Liver (tissue), 9 donors: ENCODE measurements around the gene MFAP2. TPM values are rescaled to one million over a fixed set of nuclear protein-coding genes. Genes with fewer than 3 reads are reported as not detected.

Source experiments
- DNase-seq: peaks from one replicate; pipeline ENCODE4 v3.0.0-alpha.2; 2017; ENCODE audit warnings: low spot score
- H3K27ac ChIP-seq, 2 donors: one replicate each; pipeline ENCODE4 v1.7.0; 2013; ENCODE audit warnings: inconsistent platforms in 2 of 2, low read length in 2 of 2, control low read depth in 1 of 2, low read depth in 1 of 2, mild to moderate bottlenecking in 1 of 2
- H3K27me3 ChIP-seq, 4 donors: one replicate each; pipeline versions ENCODE4 v1.6.1 to v1.7.0; 2013; ENCODE audit warnings: low read length in 3 of 4, inconsistent platforms in 1 of 4, mild to moderate bottlenecking in 1 of 4, moderate library complexity in 1 of 4; ENCODE audit not compliant: control insufficient read depth in 4 of 4, insufficient read depth in 4 of 4
- H3K36me3 ChIP-seq, 4 donors: one replicate each; pipeline versions ENCODE4 v1.6.1 to v1.7.0; 2013; ENCODE audit warnings: low read length in 3 of 4, mild to moderate bottlenecking in 3 of 4, low read depth in 1 of 4, moderate library complexity in 1 of 4; ENCODE audit not compliant: control insufficient read depth in 4 of 4, insufficient read depth in 3 of 4
- H3K4me1 ChIP-seq, 4 donors: one replicate each; pipeline versions ENCODE4 v1.6.1 to v1.7.0; 2013; ENCODE audit warnings: low read length in 3 of 4, mild to moderate bottlenecking in 3 of 4, moderate library complexity in 1 of 4; ENCODE audit not compliant: control insufficient read depth in 4 of 4, insufficient read depth in 4 of 4
- H3K4me3 ChIP-seq, 3 donors: one replicate each; pipeline versions ENCODE4 v1.6.1 to v1.7.0; 2013; ENCODE audit warnings: low read length in 3 of 3, control low read depth in 1 of 3, low read depth in 1 of 3, mild to moderate bottlenecking in 1 of 3
- H3K9ac ChIP-seq, 2 donors: one replicate each; pipeline ENCODE4 v1.7.0; 2013; ENCODE audit warnings: low read length in 2 of 2, mild to moderate bottlenecking in 2 of 2, moderate library complexity in 2 of 2, control low read depth in 1 of 2, low read depth in 1 of 2
- H3K9me3 ChIP-seq, 4 donors: one replicate each; pipeline versions ENCODE4 v1.6.1 to v1.7.0; 2013; ENCODE audit warnings: low read length in 3 of 4; ENCODE audit not compliant: control insufficient read depth in 4 of 4
- EGR1 ChIP-seq, 2 donors: IDR thresholded peaks; 2 replicates each; pipeline ENCODE4 v1.6.1; 2016 to 2018; ENCODE audit warnings: antibody characterized with exemption in 2 of 2, low read depth in 2 of 2
- FOXA1 ChIP-seq: IDR thresholded peaks from 2 replicates; pipeline ENCODE4 v1.6.1; 2016; ENCODE audit warnings: antibody characterized with exemption
- FOXA2 ChIP-seq: IDR thresholded peaks from 2 replicates; pipeline ENCODE4 v1.6.1; 2016; ENCODE audit warnings: antibody characterized with exemption
- GABPA ChIP-seq, 2 donors: IDR thresholded peaks in 1 of 2; conservative IDR thresholded peaks in 1 of 2; 2 replicates each; pipeline ENCODE4 v1.6.1; 2016; ENCODE audit warnings: antibody characterized with exemption in 2 of 2, mild to moderate bottlenecking in 1 of 2, moderate library complexity in 1 of 2
- HNF4A ChIP-seq, 2 donors: conservative IDR thresholded peaks; 2 replicates each; pipeline ENCODE4 v1.6.1; 2016; ENCODE audit warnings: antibody characterized with exemption in 2 of 2, mild to moderate bottlenecking in 2 of 2
- HNF4G ChIP-seq: IDR thresholded peaks from 2 replicates; pipeline ENCODE4 v1.6.1; 2016; ENCODE audit warnings: antibody characterized with exemption
- JUND ChIP-seq, 2 donors: IDR thresholded peaks; 2 replicates each; pipeline ENCODE4 v1.6.1; 2016; ENCODE audit warnings: antibody characterized with exemption in 2 of 2
- NR2F2 ChIP-seq: IDR thresholded peaks from 2 replicates; pipeline ENCODE4 v1.6.1; 2016; ENCODE audit warnings: antibody characterized with exemption
- RAD21 ChIP-seq, 2 donors: IDR thresholded peaks; 2 replicates each; pipeline ENCODE4 v1.6.1; 2016; ENCODE audit warnings: antibody characterized with exemption in 2 of 2, mild to moderate bottlenecking in 2 of 2
- RXRA ChIP-seq, 2 donors: IDR thresholded peaks; 2 replicates each; pipeline ENCODE4 v1.6.1; 2017 to 2018; ENCODE audit warnings: antibody characterized with exemption in 2 of 2, mild to moderate bottlenecking in 1 of 2
- SP1 ChIP-seq: IDR thresholded peaks from 2 replicates; pipeline ENCODE4 v1.6.1; 2018; ENCODE audit warnings: antibody characterized with exemption, mild to moderate bottlenecking
- TAF1 ChIP-seq: conservative IDR thresholded peaks from 2 replicates; pipeline ENCODE4 v1.6.1; 2016; ENCODE audit warnings: antibody characterized with exemption, mild to moderate bottlenecking
- YY1 ChIP-seq: IDR thresholded peaks from 2 replicates; pipeline ENCODE4 v1.6.1; 2016; ENCODE audit warnings: antibody characterized with exemption, mild to moderate bottlenecking
- WGBS: extraction: QIAGEN DNeasy Blood & Tissue Kit; methylation state at CpG from one replicate; pipeline ENCODE4 v1.1.7; 2013; 5-methylcytosine and 5-hydroxymethylcytosine counted together
- polyA plus RNA-seq, 2 donors: library from polyadenylated mRNA; stranded (reverse) in 1 of 2; unstranded in 1 of 2; fragments of 200-250 nt in 1 of 2; fragments of >200 nt in 1 of 2; fragmentation: Nextera tagmentation in 1 of 2; extraction: Ambion mirVana in 1 of 2; gene quantifications; one replicate each; pipeline versions ENCODE4 v1.2.1 to v1.2.3, GENCODE V29; 2013 to 2015
- total RNA-seq, 2 donors: library from RNA; depleted of rRNA; stranded (reverse); fragments of >200 nt; gene quantifications; one replicate each; pipeline ENCODE4 v1.2.3, GENCODE V29; 2014
- TF ChIP-seq, protein P1 (sequence below): IDR thresholded peaks from 2 replicates; pipeline ENCODE4 v1.6.1; 2016; ENCODE audit warnings: antibody characterized with exemption
- TF ChIP-seq, protein P2 (sequence below): IDR thresholded peaks from 2 replicates; pipeline ENCODE4 v1.6.1; 2016; ENCODE audit warnings: antibody characterized with exemption
- TF ChIP-seq, protein P3 (sequence below): IDR thresholded peaks from 2 replicates; pipeline ENCODE4 v1.6.1; 2016; ENCODE audit warnings: antibody characterized with exemption
- TF ChIP-seq, protein P4 (sequence below): fragments of 150-350 bp; IDR thresholded peaks from 2 replicates; pipeline ENCODE4 v1.5.1; 2017; ENCODE audit warnings: improper control_type of control experiment, low read depth, low read length; ENCODE audit not compliant: missing input control
- donor health status: healthy.
- donor health status: healthy.
- donor health status: healthy.
- donor health status: healthy.
- donor health status: healthy.

The MFAP2 gene
- total and polyA plus RNA-seq, 4 donors = 0.25 to 1.4 (median 0.74) TPM

DNA sequence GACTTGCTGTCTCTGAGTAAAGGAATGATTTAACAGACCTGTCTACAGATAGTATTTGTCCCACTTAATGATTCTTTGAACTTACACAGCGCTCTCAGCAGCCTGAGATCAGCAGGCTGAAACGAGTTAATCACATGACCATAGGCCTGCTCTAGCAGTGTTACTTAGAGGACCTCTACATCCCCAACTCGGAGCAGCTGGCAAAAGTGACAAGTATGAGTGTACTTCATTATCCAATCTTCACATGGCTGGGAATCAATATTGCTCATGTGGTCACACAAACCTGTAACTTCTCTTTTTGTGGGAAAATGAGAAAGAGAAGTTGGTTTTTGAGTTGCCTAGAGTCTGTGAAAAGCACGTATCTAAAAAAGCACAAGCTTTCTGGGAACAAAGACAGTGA, 42.7 kb upstream of the MFAP2 start:
- Histone ChIP-seq H3K9ac (no peak overlapping the region), H3K4me3 (no peak overlapping the region), H3K36me3 (peaks cover 25 to 98% (median 77%) of the 10 kb centered on the region in 4 donors), H3K4me1 (no peaks in the 10 kb centered on the region), H3K9me3 (no peaks in the 10 kb centered on the region), H3K27ac (no peak overlapping the region), H3K27me3 (no peaks in the 10 kb centered on the region)
- 72% methylated on average over 4 of the region's 4 CpGs for WGBS
- no peak for TF ChIP-seq HNF4G
- no peak for TF ChIP-seq SP1
- TF ChIP-seq, protein P1, sequence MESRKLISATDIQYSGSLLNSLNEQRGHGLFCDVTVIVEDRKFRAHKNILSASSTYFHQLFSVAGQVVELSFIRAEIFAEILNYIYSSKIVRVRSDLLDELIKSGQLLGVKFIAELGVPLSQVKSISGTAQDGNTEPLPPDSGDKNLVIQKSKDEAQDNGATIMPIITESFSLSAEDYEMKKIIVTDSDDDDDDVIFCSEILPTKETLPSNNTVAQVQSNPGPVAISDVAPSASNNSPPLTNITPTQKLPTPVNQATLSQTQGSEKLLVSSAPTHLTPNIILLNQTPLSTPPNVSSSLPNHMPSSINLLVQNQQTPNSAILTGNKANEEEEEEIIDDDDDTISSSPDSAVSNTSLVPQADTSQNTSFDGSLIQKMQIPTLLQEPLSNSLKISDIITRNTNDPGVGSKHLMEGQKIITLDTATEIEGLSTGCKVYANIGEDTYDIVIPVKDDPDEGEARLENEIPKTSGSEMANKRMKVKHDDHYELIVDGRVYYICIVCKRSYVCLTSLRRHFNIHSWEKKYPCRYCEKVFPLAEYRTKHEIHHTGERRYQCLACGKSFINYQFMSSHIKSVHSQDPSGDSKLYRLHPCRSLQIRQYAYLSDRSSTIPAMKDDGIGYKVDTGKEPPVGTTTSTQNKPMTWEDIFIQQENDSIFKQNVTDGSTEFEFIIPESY = no peak
- no peak for TF ChIP-seq YY1
- no peak for TF ChIP-seq NR2F2
- TF ChIP-seq, protein P2, sequence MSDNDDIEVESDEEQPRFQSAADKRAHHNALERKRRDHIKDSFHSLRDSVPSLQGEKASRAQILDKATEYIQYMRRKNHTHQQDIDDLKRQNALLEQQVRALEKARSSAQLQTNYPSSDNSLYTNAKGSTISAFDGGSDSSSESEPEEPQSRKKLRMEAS = no peak
- no peak for TF ChIP-seq TAF1
- TF ChIP-seq, protein P3, sequence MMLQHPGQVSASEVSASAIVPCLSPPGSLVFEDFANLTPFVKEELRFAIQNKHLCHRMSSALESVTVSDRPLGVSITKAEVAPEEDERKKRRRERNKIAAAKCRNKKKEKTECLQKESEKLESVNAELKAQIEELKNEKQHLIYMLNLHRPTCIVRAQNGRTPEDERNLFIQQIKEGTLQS = no peak
- TF ChIP-seq GABPA (IDR thresholded peaks at IDR 0.05 in 1 of 2, conservative IDR thresholded peaks at IDR 0.05 in 1 of 2) = no peak
- no peak for TF ChIP-seq FOXA2
- TF ChIP-seq RAD21 (IDR thresholded peaks at IDR 0.05) = no peak
- TF ChIP-seq EGR1 (IDR thresholded peaks at IDR 0.05; ENCODE audit: low read depth in 2 of 2) = no peak
- TF ChIP-seq, protein P4, sequence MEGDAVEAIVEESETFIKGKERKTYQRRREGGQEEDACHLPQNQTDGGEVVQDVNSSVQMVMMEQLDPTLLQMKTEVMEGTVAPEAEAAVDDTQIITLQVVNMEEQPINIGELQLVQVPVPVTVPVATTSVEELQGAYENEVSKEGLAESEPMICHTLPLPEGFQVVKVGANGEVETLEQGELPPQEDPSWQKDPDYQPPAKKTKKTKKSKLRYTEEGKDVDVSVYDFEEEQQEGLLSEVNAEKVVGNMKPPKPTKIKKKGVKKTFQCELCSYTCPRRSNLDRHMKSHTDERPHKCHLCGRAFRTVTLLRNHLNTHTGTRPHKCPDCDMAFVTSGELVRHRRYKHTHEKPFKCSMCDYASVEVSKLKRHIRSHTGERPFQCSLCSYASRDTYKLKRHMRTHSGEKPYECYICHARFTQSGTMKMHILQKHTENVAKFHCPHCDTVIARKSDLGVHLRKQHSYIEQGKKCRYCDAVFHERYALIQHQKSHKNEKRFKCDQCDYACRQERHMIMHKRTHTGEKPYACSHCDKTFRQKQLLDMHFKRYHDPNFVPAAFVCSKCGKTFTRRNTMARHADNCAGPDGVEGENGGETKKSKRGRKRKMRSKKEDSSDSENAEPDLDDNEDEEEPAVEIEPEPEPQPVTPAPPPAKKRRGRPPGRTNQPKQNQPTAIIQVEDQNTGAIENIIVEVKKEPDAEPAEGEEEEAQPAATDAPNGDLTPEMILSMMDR = no peak
- TF ChIP-seq RXRA (IDR thresholded peaks at IDR 0.05) = no peak
- no peak for DNase-seq

DNA sequence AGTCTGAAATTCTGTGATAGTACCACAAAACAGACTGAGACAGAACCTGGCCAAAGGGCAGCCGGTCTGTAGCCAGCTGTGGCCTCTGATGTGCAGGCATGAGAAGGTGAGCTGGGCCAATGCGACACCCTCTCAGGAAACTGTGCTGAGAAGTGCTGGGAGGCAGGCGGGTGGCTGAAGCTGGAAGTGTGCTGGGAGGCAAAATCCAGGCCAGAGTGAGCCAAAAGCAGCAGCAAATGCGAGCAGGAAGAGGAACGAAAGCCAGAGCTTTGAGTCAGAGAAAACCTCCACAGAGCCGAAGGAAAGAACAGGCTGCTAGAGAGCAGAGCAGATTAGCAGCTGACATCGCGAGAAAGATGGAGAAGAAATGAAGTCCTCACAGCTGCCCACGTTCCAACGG, 41.5 kb upstream of the MFAP2 start:
- no peak overlapping the region for H3K9ac ChIP-seq
- DNase-seq = no peak

More for the DNA sequence above, 41.5 kb upstream of the MFAP2 start:
- H3K4me1 ChIP-seq = no peaks in the 10 kb centered on the region
- WGBS = 92% methylated on average over 10 of the region's 10 CpGs
- TF ChIP-seq NR2F2 (no peak), HNF4A (conservative IDR thresholded peaks at IDR 0.05) (no peak), JUND (IDR thresholded peaks at IDR 0.05) (no peak), FOXA1 (no peak), GABPA (IDR thresholded peaks at IDR 0.05 in 1 of 2, conservative IDR thresholded peaks at IDR 0.05 in 1 of 2) (no peak), YY1 (no peak)
- TF ChIP-seq, protein P3 = no peak
- TF ChIP-seq, protein P2 = no peak
- TF ChIP-seq, protein P1 = no peak
- H3K27ac ChIP-seq = no peak overlapping the region
- no peaks in the 10 kb centered on the region for H3K27me3 ChIP-seq
- H3K4me3 ChIP-seq = no peak overlapping the region
- peaks cover 20 to 90% (median 67%) of the 10 kb centered on the region in 4 donors for H3K36me3 ChIP-seq
- no peaks in the 10 kb centered on the region for H3K9me3 ChIP-seq
